Measurements from ENCODE around the gene GSC2.
"Not testable (repeated sequence)": the region's sequence is repeated elsewhere in the genome, so short reads cannot be mapped to it uniquely, and the experiment has no call there.

Gene GSC2

GRCh38 chr22:19178065-19178656 lies 28.1 kb upstream of the GSC2 start:
- peak; percentile 45 for DNase-seq (ENCODE audit: low read depth)

- no peak for DNase-seq (ENCODE audit: low read depth)
Observed at GRCh38 chr22:19177164-19178064, 27.3 kb upstream of the GSC2 start.

GRCh38 chr22:19176732-19177131 lies 26.6 kb upstream of the GSC2 start:
- DNase-seq (ENCODE audit: low read depth): no peak

- DNase-seq (ENCODE audit: low read depth): no peak
Observed at GRCh38 chr22:19176175-19176643, 26.1 kb upstream of the GSC2 start.

GRCh38 chr22:19175602-19176174 lies 25.6 kb upstream of the GSC2 start:
- no peak for DNase-seq (ENCODE audit: low read depth)

- no peak for DNase-seq (ENCODE audit: low read depth)
Observed at GRCh38 chr22:19175026-19175601, 25.0 kb upstream of the GSC2 start.

- DNase-seq (ENCODE audit: low read depth): no peak
Observed at GRCh38 chr22:19174106-19175025, 24.3 kb upstream of the GSC2 start.

- no peak for DNase-seq (ENCODE audit: low read depth)
Observed at GRCh38 chr22:19173047-19174035, 23.2 kb upstream of the GSC2 start.

- no peak for DNase-seq (ENCODE audit: low read depth)
Observed at GRCh38 chr22:19172213-19173046, 22.3 kb upstream of the GSC2 start.

- DNase-seq (ENCODE audit: low read depth): no peak
Observed at GRCh38 chr22:19169947-19170318, 19.8 kb upstream of the GSC2 start.

GRCh38 chr22:19169002-19169946 lies 19.2 kb upstream of the GSC2 start:
- no peak for DNase-seq (ENCODE audit: low read depth)

- no peak for DNase-seq (ENCODE audit: low read depth)
Observed at GRCh38 chr22:19168088-19168890, 18.2 kb upstream of the GSC2 start.

- no peak for DNase-seq (ENCODE audit: low read depth)
Observed at GRCh38 chr22:19167106-19167869, 17.2 kb upstream of the GSC2 start.

GRCh38 chr22:19166421-19166820 lies 16.3 kb upstream of the GSC2 start:
- no peak for DNase-seq (ENCODE audit: low read depth)

GRCh38 chr22:19164425-19164824 lies 14.3 kb upstream of the GSC2 start:
- DNase-seq (ENCODE audit: low read depth): no peak

GRCh38 chr22:19158649-19159048 lies 8.6 kb upstream of the GSC2 start:
- not testable (repeated sequence) for DNase-seq (ENCODE audit: low read depth)

GRCh38 chr22:19156109-19156508 lies 6.0 kb upstream of the GSC2 start:
- not testable (repeated sequence) for DNase-seq (ENCODE audit: low read depth)

All from stimulated activated CD8-positive, alpha-beta memory T cell treated with anti-CD3 and anti-CD28 coated beads, Interleukin-12 subunit alpha, Interleukin-12 subunit beta, amount 100 ng/mL, for 4 hours (primary cell).